K562 (cell line): Measurements from ENCODE around the gene TIMM50. TPM values are rescaled to one million over a fixed set of nuclear protein-coding genes. Genes with fewer than 3 reads are reported as not detected.

ENCODE experiments used
- ATAC-seq: fragments of 200-7000 bp; cut with Tn5 transposase; 3 replicates; pipeline ENCODE4 v1.9.1; 2020; ENCODE audit warnings: moderate library complexity
- BruUV-seq: library from RNA; stranded (reverse); fragments of 400-500 nt; replicated peaks from 2 replicates; lab custom pipeline; 2021; lab: Mats Ljungman, UMichigan
- CTCF ChIA-PET: fragments of 300-600 bp; formaldehyde crosslinking; extraction: SDS; loops from one replicate; lab custom pipeline; 2021; ENCODE audit warnings: low intra/inter-chr PET ratio; lab: Yijun Ruan, JAX
- POLR2A ChIA-PET: fragments of 300-600, 350-650 bp; sonication (Branson Sonifier 250); formaldehyde crosslinking; extraction: SDS; loops from one replicate; lab custom pipeline; 2021; ENCODE audit warnings: antibody characterized with exemption, inconsistent platforms; lab: Yijun Ruan, JAX
- DNase-seq, 4 experiments: peaks; one replicate each; pipeline versions ENCODE4 v3.0.0 to v3.0.0-alpha.2; 2011 to 2018; ENCODE audit warnings: low spot score in 3 of 4, mixed read lengths in 3 of 4; ENCODE audit errors: extremely low read depth in 1 of 4
- FAIRE-seq: peaks from 2 replicates; lab custom pipeline; 2011; peaks lifted over from hg19 to GRCh38; lab: Jason Lieb, UNC
- H2AFZ ChIP-seq: 2 replicates; pipeline ENCODE4 v1.6.0; 2011; ENCODE audit warnings: low read depth, low read length, control low read depth, inconsistent platforms
- H3K27ac ChIP-seq: fragments of 200-600 bp; 3 replicates; pipeline ENCODE4 v1.8.0; 2011; ENCODE audit warnings: low read depth, mild to moderate bottlenecking, control low read depth, inconsistent platforms, low read length, moderate library complexity, mixed read lengths; ENCODE audit errors: extremely low read depth
- H3K27me3 ChIP-seq, 2 experiments: fragments of 300-600 bp in 1 of 2; 2 replicates in 1 of 2; 3 replicates in 1 of 2; pipeline versions ENCODE4 v1.6.0 to v1.8.0; 2011; ENCODE audit warnings: inconsistent platforms in 2 of 2, low read length in 2 of 2, mild to moderate bottlenecking in 1 of 2, mixed read lengths in 1 of 2, moderate library complexity in 1 of 2; ENCODE audit not compliant: control insufficient read depth in 2 of 2, insufficient read depth in 2 of 2
- H3K36me3 ChIP-seq: fragments of 300-600 bp; 3 replicates; pipeline ENCODE4 v1.8.0; 2011; ENCODE audit warnings: mild to moderate bottlenecking, low read length, inconsistent platforms; ENCODE audit not compliant: control insufficient read depth, insufficient read depth
- H3K4me1 ChIP-seq, 2 experiments: fragments of 200-600 bp in 1 of 2; replicated peaks in 1 of 2; 2 replicates in 1 of 2; 3 replicates in 1 of 2; pipeline versions ENCODE4 v1.5.1 to v1.8.0; 2011; ENCODE audit warnings: inconsistent platforms in 2 of 2, low read length in 2 of 2, mild to moderate bottlenecking in 1 of 2, mixed read lengths in 1 of 2, moderate library complexity in 1 of 2; ENCODE audit not compliant: control insufficient read depth in 2 of 2, insufficient read depth in 2 of 2
- H3K4me2 ChIP-seq: 2 replicates; pipeline ENCODE4 v1.6.1; 2011; ENCODE audit warnings: low read length, control low read depth, inconsistent platforms, mixed read lengths; ENCODE audit not compliant: insufficient read depth
- H3K4me3 ChIP-seq: fragments of 200-600 bp; sonication (generic), shearing (Covaris generic); 2 replicates; pipeline ENCODE4 v1.5.1; 2016; ENCODE audit warnings: control low read depth, inconsistent platforms
- H3K79me2 ChIP-seq: fragments of 200-600 bp; 3 replicates; pipeline ENCODE4 v1.8.0; 2011; ENCODE audit warnings: low read length, inconsistent platforms; ENCODE audit not compliant: control insufficient read depth, insufficient read depth
- H3K9ac ChIP-seq, 2 experiments: 2 replicates each; pipeline versions ENCODE4 v1.6.0 to v1.6.1; 2011; ENCODE audit warnings: low read depth in 2 of 2, low read length in 2 of 2, control low read depth in 1 of 2, inconsistent platforms in 1 of 2, mild to moderate bottlenecking in 1 of 2, mixed read lengths in 1 of 2; ENCODE audit not compliant: insufficient read depth in 1 of 2
- H3K9me1 ChIP-seq: one replicate; pipeline ENCODE4 v1.6.0; 2011; ENCODE audit warnings: inconsistent platforms, mild to moderate bottlenecking, low read length, moderate library complexity; ENCODE audit not compliant: control insufficient read depth, insufficient read depth
- H3K9me3 ChIP-seq: replicated peaks from 2 replicates; pipeline ENCODE4 v1.5.1; 2011; ENCODE audit warnings: low read depth, low read length, inconsistent platforms; ENCODE audit not compliant: control insufficient read depth, insufficient read depth
- H4K20me1 ChIP-seq: replicated peaks from 2 replicates; pipeline ENCODE4 v1.6.1; 2011; ENCODE audit warnings: low read length, inconsistent platforms, mixed read lengths; ENCODE audit not compliant: control insufficient read depth, insufficient read depth
- CBX2 ChIP-seq: fragments of 200-600 bp; sonication (generic); IDR thresholded peaks from one replicate; pipeline ENCODE4 v1.6.1; 2012; ENCODE audit warnings: mild to moderate bottlenecking, low read length, inconsistent platforms; ENCODE audit not compliant: insufficient read depth, poor library complexity, severe bottlenecking
- CTBP1 ChIP-seq: fragments of 450-650 bp; IDR thresholded peaks from 2 replicates; pipeline ENCODE4 v1.6.1; 2016; ENCODE audit warnings: borderline replicate concordance
- ZEB2 ChIP-seq: fragments of 450-650 bp; IDR thresholded peaks from 2 replicates; pipeline ENCODE4 v1.6.1; 2016
- ZFP30 ChIP-seq: fragments of 250-450 bp; sonication (Bioruptor Pico); IDR thresholded peaks from 2 replicates; pipeline ENCODE4 v1.8.0; 2022; ENCODE audit warnings: moderate library complexity, mild to moderate bottlenecking, inconsistent platforms, borderline replicate concordance
- WGBS: fragments of 100-300 bp; shearing (Covaris generic); methylation state at CpG from one replicate; pipeline ENCODE4 v1.1.6; 2016; ENCODE audit warnings: low coverage, mixed read lengths; ENCODE audit not compliant: insufficient coverage; ENCODE audit errors: missing lambda C conversion rate; 5-methylcytosine and 5-hydroxymethylcytosine counted together
- in situ Hi-C: fragments of 300-500 bp; cut with MboI; formaldehyde crosslinking; loops from 4 replicates; pipeline ENCODE4 v1.15.0; 2018; ENCODE audit warnings: inconsistent platforms, mixed read lengths
- intact Hi-C: fragments of 100-400 bp; cut with micrococcal nuclease; formaldehyde crosslinking; loops from 2 replicates; pipeline ENCODE4 v1.14.2; 2022
- polyA plus RNA-seq, 8 experiments: library from polyadenylated mRNA; depleted of rRNA in 4 of 8; stranded (reverse) in 5 of 8; unstranded in 3 of 8; fragments of >200 nt; fragmentation: Nextera tagmentation in 2 of 8; fragmentation: Illumina TruSeq in 1 of 8; extraction: Ambion mirVana in 2 of 8; extraction: Trizol in 1 of 8; gene quantifications; 2 replicates each; pipeline versions ENCODE4 v1.2.1 to v1.2.3, GENCODE V29; 2011 to 2014; ENCODE audit warnings: inconsistent platforms in 1 of 8, missing spikeins in 1 of 8
- total RNA-seq, 7 experiments: library from RNA; depleted of rRNA in 6 of 7; stranded (reverse); fragments of >200 nt in 6 of 7; fragmentation: Illumina TruSeq in 2 of 7; extraction: Trizol in 2 of 7; gene quantifications; 2 replicates each; pipeline versions ENCODE4 v1.2.1 to v1.2.3, GENCODE V29; 2011 to 2021; ENCODE audit warnings: low replicate concordance in 1 of 7
- TF ChIP-seq, protein P1 (sequence below): fragments of 200-800 bp; sonication (Bioruptor generic); IDR thresholded peaks from 2 replicates; pipeline ENCODE4 v1.6.1; 2017; ENCODE audit warnings: missing genetic modification characterization, missing compliant biosample characterization

TIMM50 gene
- total and polyA plus RNA-seq, 9 of the 15 experiments (the other 6 are each of a cell fraction or from before 2014, with no cell fraction given), result 28.3 to 221 (median 170) TPM

DNA sequence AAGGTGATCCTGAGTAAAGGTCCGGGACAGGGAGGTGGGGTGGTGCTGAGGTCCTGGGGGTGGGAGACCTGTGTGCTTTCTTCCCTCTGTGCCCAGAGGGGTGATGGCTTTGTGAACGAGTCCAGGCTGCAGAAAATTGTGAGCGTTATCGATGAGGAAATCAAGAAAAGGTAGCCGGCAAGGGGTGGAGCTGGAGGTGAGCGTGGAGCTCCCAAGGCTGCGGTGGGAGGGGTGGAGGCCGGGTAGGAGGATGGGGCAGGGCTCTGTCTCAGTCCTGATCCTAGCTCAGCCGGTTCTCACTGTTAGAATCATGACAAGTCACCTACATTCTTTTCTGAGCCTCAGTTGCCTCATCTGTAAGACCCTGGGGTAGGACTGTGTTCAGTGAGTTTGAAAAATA is 38.3 kb downstream of the TIMM50 start:
- DNase-seq (peak; percentile 46 to 71 (median 61)), ATAC-seq (peak; percentile 77), FAIRE-seq (peak; percentile 82)
- Histone ChIP-seq H3K9me1 (no peaks in the 10 kb centered on the region), H3K4me2 (peak overlapping the region; percentile 83), H2AFZ (peak overlapping the region; percentile 96), H3K27ac (peak overlapping the region; percentile 60), H4K20me1 (no peaks in the 10 kb centered on the region), H3K79me2 (no peaks in the 10 kb centered on the region), H3K36me3 (no peaks in the 10 kb centered on the region), H3K9ac (peak overlapping the region; percentile 50 to 84), H3K4me1 (peaks cover 21 to 29% of the 10 kb centered on the region in 2 experiments; a peak in 4 of 5 replicates), H3K9me3 (no peaks in the 10 kb centered on the region), H3K4me3 (peak overlapping the region; percentile 34), H3K27me3 (peaks cover 4 to 19% of the 10 kb centered on the region in 2 experiments; a peak in 4 of 5 replicates)
- CTCF ChIA-PET, result interaction anchor here (0.5 kb wide), 1 partner anchor 74 kb away, joined by 3 read pairs; no protein-coding TSS in a partner anchor
- WGBS, result 5% methylated on average over 9 of the region's 9 CpGs
- TSS peak; percentile 48 for BruUV-seq
- in situ Hi-C loops (no loop called here), intact Hi-C loops (no loop called here)
- POLR2A ChIA-PET, result interaction anchor here (0.6 to 1.5 kb wide), 3 partner anchors 9 to 380 kb away, joined by 5 to 6 read pairs (median 5); partner anchors contain the start of gene RPS16
- TF ChIP-seq CBX2 (no peak), ZFP30 (CRISPR knock-in tag) (no peak), ZEB2 (peak; percentile 62; the same call in 1 of the 2 replicates), CTBP1 (peak; percentile 16; the same call in 1 of the 2 replicates)
- TF ChIP-seq, protein P1, sequence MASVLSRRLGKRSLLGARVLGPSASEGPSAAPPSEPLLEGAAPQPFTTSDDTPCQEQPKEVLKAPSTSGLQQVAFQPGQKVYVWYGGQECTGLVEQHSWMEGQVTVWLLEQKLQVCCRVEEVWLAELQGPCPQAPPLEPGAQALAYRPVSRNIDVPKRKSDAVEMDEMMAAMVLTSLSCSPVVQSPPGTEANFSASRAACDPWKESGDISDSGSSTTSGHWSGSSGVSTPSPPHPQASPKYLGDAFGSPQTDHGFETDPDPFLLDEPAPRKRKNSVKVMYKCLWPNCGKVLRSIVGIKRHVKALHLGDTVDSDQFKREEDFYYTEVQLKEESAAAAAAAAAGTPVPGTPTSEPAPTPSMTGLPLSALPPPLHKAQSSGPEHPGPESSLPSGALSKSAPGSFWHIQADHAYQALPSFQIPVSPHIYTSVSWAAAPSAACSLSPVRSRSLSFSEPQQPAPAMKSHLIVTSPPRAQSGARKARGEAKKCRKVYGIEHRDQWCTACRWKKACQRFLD (CRISPR knock-in tag), result 0 out of 2 replicates have a peak, but pooled peaks have one; percentile 11
